Osteocyte (in vitro differentiated cells): Measurements from ENCODE around the gene ASCL3. TPM values are rescaled to one million over a fixed set of nuclear protein-coding genes. Genes with fewer than 3 reads are reported as not detected.

Source experiments
- DNase-seq: peaks from one replicate; pipeline ENCODE4 v3.0.0; 2021; ENCODE audit warnings: mixed read lengths; ENCODE audit not compliant: unreplicated experiment; ENCODE audit errors: extremely low spot score
- H3K27ac Mint-ChIP-seq: one replicate; pipeline ENCODE4 v1.8.0; 2021; ENCODE audit warnings: mild to moderate bottlenecking, mixed read lengths; ENCODE audit not compliant: unreplicated experiment
- H3K27me3 Mint-ChIP-seq: one replicate; pipeline ENCODE4 v1.8.0; 2021; ENCODE audit warnings: mixed read lengths; ENCODE audit not compliant: unreplicated experiment
- H3K36me3 Mint-ChIP-seq: one replicate; pipeline ENCODE4 v1.8.0; 2021; ENCODE audit warnings: mixed read lengths; ENCODE audit not compliant: unreplicated experiment
- H3K4me1 Mint-ChIP-seq: one replicate; pipeline ENCODE4 v1.8.0; 2021; ENCODE audit warnings: mixed read lengths; ENCODE audit not compliant: unreplicated experiment
- H3K4me3 Mint-ChIP-seq: one replicate; pipeline ENCODE4 v1.8.0; 2021; ENCODE audit warnings: mild to moderate bottlenecking, moderate library complexity, mixed read lengths; ENCODE audit not compliant: unreplicated experiment
- H3K9me3 Mint-ChIP-seq: one replicate; pipeline ENCODE4 v1.8.0; 2021; ENCODE audit warnings: mixed read lengths; ENCODE audit not compliant: unreplicated experiment
- CTCF ChIP-seq: fragments of 200-600 bp; sonication (generic); IDR thresholded peaks from 2 replicates; pipeline ENCODE4 v1.5.0; 2021; ENCODE audit warnings: antibody characterized with exemption, mild to moderate bottlenecking, moderate library complexity
- total RNA-seq: library from RNA; stranded (reverse); gene quantifications from 2 replicates; pipeline ENCODE4 v1.2.1, GENCODE V29; 2021

ASCL3 gene
- total RNA-seq, 1 donor from 2014 or later, result not detected

GRCh38 chr11:8971924-8972316, 29.1 kb upstream of the ASCL3 start:
- Mint-ChIP-seq H3K27me3 (no peaks in the 10 kb centered on the region), H3K4me3 (no peak overlapping the region), H3K9me3 (no peaks in the 10 kb centered on the region), H3K27ac (no peak overlapping the region), H3K36me3 (no peaks in the 10 kb centered on the region), H3K4me1 (peaks cover 3% of the 10 kb centered on the region)
- DNase-seq, result no peak
- TF ChIP-seq CTCF, result no peak

- Mint-ChIP-seq H3K27me3 (no peaks in the 10 kb centered on the region), H3K36me3 (no peaks in the 10 kb centered on the region), H3K27ac (no peak overlapping the region), H3K4me1 (peaks cover 3% of the 10 kb centered on the region), H3K4me3 (no peak overlapping the region), H3K9me3 (no peaks in the 10 kb centered on the region)
- DNase-seq, result no peak
- no peak for TF ChIP-seq CTCF
These were observed 28.5 kb upstream of the ASCL3 start for GRCh38 chr11:8971196-8971923.

GRCh38 chr11:8967184-8967583, 24.4 kb upstream of the ASCL3 start:
- Mint-ChIP-seq H3K27ac (no peak overlapping the region), H3K4me1 (peaks cover 29% of the 10 kb centered on the region), H3K27me3 (no peaks in the 10 kb centered on the region), H3K9me3 (no peaks in the 10 kb centered on the region), H3K4me3 (no peak overlapping the region), H3K36me3 (no peaks in the 10 kb centered on the region)
- no peak for DNase-seq
- no peak for TF ChIP-seq CTCF

- DNase-seq, result peak; percentile 93
- Mint-ChIP-seq H3K27ac (peak within 1 kb of the TSS; percentile 91), H3K4me3 (peak within 1 kb of the TSS; percentile 94), H3K27me3 (no peaks in the 10 kb centered on the region), H3K36me3 (no peaks in the 10 kb centered on the region), H3K4me1 (peaks cover 29% of the 10 kb centered on the region), H3K9me3 (no peaks in the 10 kb centered on the region)
- TF ChIP-seq CTCF, result no peak
These were observed 21.8 kb upstream of the ASCL3 start, which contains the start of gene TMEM9B for GRCh38 chr11:8964324-8965320. Gene TMEM9B, minus strand, starts transcription at chr11:8964442. Its CDS starts 129 bp downstream, at chr11:8964313.
